Heart right ventricle (tissue), 16 donors: ENCODE measurements around the gene RPN1. TPM values are rescaled to one million over a fixed set of nuclear protein-coding genes. Genes with fewer than 3 reads are reported as not detected.

Experiments
- ATAC-seq, 8 donors: fragments of 200-7000 bp; cut with Tn5 transposase; one replicate each; pipeline ENCODE4 v1.9.1; 2020; ENCODE audit warnings: mild to moderate bottlenecking in 8 of 8, moderate library complexity in 8 of 8, moderate number of reproducible peaks in 1 of 8
- DNase-seq, 2 donors: peaks; one replicate each; pipeline ENCODE4 v3.0.0-alpha.2; 2020
- H3K27ac ChIP-seq, 10 donors: fragments of 200-600 bp; sonication (generic) in 2 of 10; one replicate each; pipeline versions ENCODE4 v1.5.0 to v1.8.0; 2020 to 2022; ENCODE audit warnings: mild to moderate bottlenecking in 3 of 10
- H3K27me3 ChIP-seq, 7 donors: fragments of 200-600 bp; one replicate each; pipeline ENCODE4 v1.8.0; 2021 to 2022; ENCODE audit warnings: mild to moderate bottlenecking in 2 of 7
- H3K36me3 ChIP-seq, 9 donors: fragments of 200-600 bp; sonication (generic) in 1 of 9; one replicate each; pipeline versions ENCODE4 v1.5.0 to v1.8.0; 2020 to 2022; ENCODE audit warnings: mild to moderate bottlenecking in 2 of 9
- H3K4me1 ChIP-seq, 9 donors: fragments of 200-600 bp; sonication (generic) in 1 of 9; one replicate each; pipeline versions ENCODE4 v1.5.0 to v1.8.0; 2020 to 2022; ENCODE audit warnings: mild to moderate bottlenecking in 4 of 9
- H3K4me3 ChIP-seq, 10 donors: fragments of 200-600 bp; sonication (generic) in 2 of 10; one replicate each; pipeline versions ENCODE4 v1.5.0 to v1.8.0; 2020 to 2022; ENCODE audit warnings: mild to moderate bottlenecking in 7 of 10, moderate library complexity in 2 of 10
- H3K9me3 ChIP-seq, 11 donors: fragments of 200-600 bp in 10 of 11; sonication (generic) in 2 of 11; one replicate each; pipeline versions ENCODE4 v1.5.0 to v1.8.0; 2013 to 2022; ENCODE audit warnings: mild to moderate bottlenecking in 2 of 11, control low read depth in 1 of 11, moderate library complexity in 1 of 11
- WGBS, 2 donors: extraction: QIAGEN DNeasy Blood & Tissue Kit; methylation state at CpG; one replicate each; pipeline ENCODE4 v1.1.7; 2013; ENCODE audit warnings: inconsistent platforms in 1 of 2; 5-methylcytosine and 5-hydroxymethylcytosine counted together
- intact Hi-C, 10 donors: fragments of 100-400 bp; cut with DNase I; formaldehyde crosslinking; loops; one replicate each; pipeline versions ENCODE4 v1.11.1 to v1.14.2; 2022
- polyA plus RNA-seq, 2 donors: library from polyadenylated mRNA; stranded (reverse); fragments of 200-250 nt; gene quantifications; one replicate each; pipeline ENCODE4 v1.2.3, GENCODE V29; 2013
- total RNA-seq, 10 donors: library from RNA; stranded (reverse); fragmentation: NEBNext Ultra II Directional in 3 of 10; extraction: Animal tissue kit (Norgen Biotek cat#: 25700) in 3 of 10; gene quantifications; one replicate each; pipeline versions ENCODE4 v1.2.1 to v1.2.4, GENCODE V29; 2021 to 2023
- TF ChIP-seq, protein P1 (sequence below), 9 donors: fragments of 200-600 bp; sonication (generic) in 2 of 9; IDR thresholded peaks; one replicate each; pipeline versions ENCODE4 v1.5.0 to v1.8.0; 2021 to 2022; ENCODE audit warnings: antibody characterized with exemption in 9 of 9, mild to moderate bottlenecking in 5 of 9, moderate library complexity in 1 of 9
- donor health status: Arrhythmogenic right ventricular cardiomyopathy.
- donor health status: ischemic (EF 13 %, LVEDD 7.1; RV severe dilation, severe dysfunction).
- donor health status: healthy with polysubstance abuse.
- donor health status: DM: no; HTN: yes; CAD: no.
- donor health status: DM: no; HTN: no; CAD: no.
- donor health status: ischemic (EF 25% LVEDD 6.9; RV normal size, moderate dysfunction).
- donor health status: ischemic (EF 25% LVEDD 5.7; RV mildly dilated, moderate dysfunction).
- donor health status: healthy.
- donor health status: DM: yes; HTN: yes; CAD: no.
- donor health status: Ischemic cardiomyopathy.
- donor health status: ischemic (EF 35%, LVEDD 5.7; RV mildly dilated, moderate dysfunction).
- donor health status: nonischemic (EF 11% LVEDD 7.7; RV severe dilation, severe dysfunction).
- donor health status: DM: yes; HTN: yes; CAD: no.
- donor health status: PGD.
- donor health status: ischemic (EF 29% LVEDD 5.4; RV normal size, mild dysfunction).
- donor health status: nonischemic (EF 23%, LVEDD 6.1; RV moderate dilation, normal function).

RPN1 gene
- total and polyA plus RNA-seq, 12 donors, result 44.3 to 238 (median 83.6) TPM

- H3K27me3 ChIP-seq, result no peaks in the 10 kb centered on the region
- ATAC-seq (no peak), DNase-seq (no peak)
- 67 to 76% methylated on average over 7 of the region's 7 CpGs for WGBS, 2 donors
- peaks cover 0 to 100% (median 44%) of the 10 kb centered on the region in 9 donors for H3K36me3 ChIP-seq
- H3K9me3 ChIP-seq, result no peaks in the 10 kb centered on the region
- intact Hi-C loops, result loop anchor here in 1 of 10 donors (2.0 kb wide), 1 partner anchor 63 kb away; no protein-coding TSS in a partner anchor
- H3K4me1 ChIP-seq, result peaks cover 0 to 21% (median 10%) of the 10 kb centered on the region in 9 donors
- H3K27ac ChIP-seq, result no peak overlapping the region
- TF ChIP-seq, protein P1, sequence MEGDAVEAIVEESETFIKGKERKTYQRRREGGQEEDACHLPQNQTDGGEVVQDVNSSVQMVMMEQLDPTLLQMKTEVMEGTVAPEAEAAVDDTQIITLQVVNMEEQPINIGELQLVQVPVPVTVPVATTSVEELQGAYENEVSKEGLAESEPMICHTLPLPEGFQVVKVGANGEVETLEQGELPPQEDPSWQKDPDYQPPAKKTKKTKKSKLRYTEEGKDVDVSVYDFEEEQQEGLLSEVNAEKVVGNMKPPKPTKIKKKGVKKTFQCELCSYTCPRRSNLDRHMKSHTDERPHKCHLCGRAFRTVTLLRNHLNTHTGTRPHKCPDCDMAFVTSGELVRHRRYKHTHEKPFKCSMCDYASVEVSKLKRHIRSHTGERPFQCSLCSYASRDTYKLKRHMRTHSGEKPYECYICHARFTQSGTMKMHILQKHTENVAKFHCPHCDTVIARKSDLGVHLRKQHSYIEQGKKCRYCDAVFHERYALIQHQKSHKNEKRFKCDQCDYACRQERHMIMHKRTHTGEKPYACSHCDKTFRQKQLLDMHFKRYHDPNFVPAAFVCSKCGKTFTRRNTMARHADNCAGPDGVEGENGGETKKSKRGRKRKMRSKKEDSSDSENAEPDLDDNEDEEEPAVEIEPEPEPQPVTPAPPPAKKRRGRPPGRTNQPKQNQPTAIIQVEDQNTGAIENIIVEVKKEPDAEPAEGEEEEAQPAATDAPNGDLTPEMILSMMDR (IDR thresholded peaks at IDR 0.05), result no peak
- no peak overlapping the region for H3K4me3 ChIP-seq
These were observed 20.7 kb downstream of the RPN1 start for GRCh38 chr3:128629936-128630335.

DNA sequence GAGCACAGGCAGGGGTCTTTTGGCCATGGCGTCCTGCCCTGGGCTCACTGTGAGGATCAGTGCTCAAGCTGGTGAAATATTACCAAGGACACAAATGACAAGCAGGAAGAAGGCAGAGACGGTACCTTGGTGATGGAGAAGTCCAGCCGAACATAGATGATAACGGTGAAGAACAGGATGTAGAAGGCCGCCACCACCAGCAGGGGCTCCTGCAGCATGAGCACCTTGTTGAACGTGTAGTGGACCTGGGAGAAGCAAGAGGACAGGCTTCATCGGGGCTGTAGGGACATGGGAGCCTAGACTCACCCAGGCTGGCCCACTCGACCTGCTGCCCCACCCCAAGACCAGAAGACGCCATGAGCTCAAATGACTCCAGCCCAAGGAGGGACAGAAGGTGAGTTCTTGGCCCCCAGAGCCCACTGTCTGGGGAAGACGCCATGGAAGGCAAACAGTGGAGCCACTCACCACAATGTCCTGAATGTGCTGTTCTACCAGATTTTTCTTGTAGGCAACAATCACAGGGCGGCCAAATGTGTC is 25.1 kb downstream of the RPN1 start:
- ATAC-seq, result no peak
- Histone ChIP-seq H3K9me3 (no peaks in the 10 kb centered on the region), H3K36me3 (peaks cover 4 to 100% (median 58%) of the 10 kb centered on the region in 9 donors), H3K27ac (peak overlapping the region in 1 of 10 donors; percentile 5), H3K4me3 (no peak overlapping the region), H3K4me1 (peaks cover 3 to 39% (median 20%) of the 10 kb centered on the region in 9 donors), H3K27me3 (no peaks in the 10 kb centered on the region)
- DNase-seq, result no peak
- intact Hi-C loops, result no loop called here
- WGBS, 2 donors, result 88 to 90% methylated on average over 11 of the region's 11 CpGs
- TF ChIP-seq, protein P1 (IDR thresholded peaks at IDR 0.05), result no peak

- Histone ChIP-seq H3K4me1 (peaks cover 3 to 42% (median 20%) of the 10 kb centered on the region in 9 donors), H3K4me3 (no peak overlapping the region), H3K9me3 (no peaks in the 10 kb centered on the region), H3K36me3 (peaks cover 9 to 100% (median 52%) of the 10 kb centered on the region in 9 donors), H3K27ac (peak overlapping the region in 3 of 10 donors; percentile 5 to 24 (median 17)), H3K27me3 (no peaks in the 10 kb centered on the region)
- ATAC-seq (peak in 4 of 8 donors; percentile 17 to 49 (median 44)), DNase-seq (no peak)
- intact Hi-C loops, result no loop called here
- WGBS, 2 donors, result 69 to 70% methylated on average over 11 of the region's 11 CpGs
- TF ChIP-seq, protein P1 (IDR thresholded peaks at IDR 0.05), result no peak
These were observed 26.0 kb downstream of the RPN1 start for GRCh38 chr3:128624526-128625138.

DNA sequence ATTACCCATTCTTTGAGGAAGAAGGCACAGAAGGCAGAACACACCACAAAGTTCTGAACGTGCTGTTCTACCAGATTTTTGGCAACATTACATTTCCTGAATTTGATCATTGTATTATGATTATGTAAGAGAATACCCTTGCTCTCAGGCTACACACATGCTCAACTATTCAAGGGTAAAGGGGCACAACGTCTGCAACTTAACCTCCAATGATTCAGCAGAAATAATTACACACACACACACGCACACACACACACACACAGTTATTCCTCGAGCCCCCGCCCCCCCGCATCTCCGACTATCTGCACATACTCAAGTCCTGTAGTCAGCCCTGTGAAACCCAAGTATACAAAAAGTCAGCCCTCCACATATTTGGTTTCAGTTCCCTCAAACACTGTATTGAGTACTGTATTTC is 26.8 kb downstream of the RPN1 start:
- Histone ChIP-seq H3K27ac (peak overlapping the region in 7 of 10 donors; percentile 9 to 72 (median 32)), H3K27me3 (no peaks in the 10 kb centered on the region), H3K4me1 (peaks cover 5 to 42% (median 28%) of the 10 kb centered on the region in 9 donors), H3K4me3 (no peak overlapping the region), H3K36me3 (peaks cover 9 to 99% (median 46%) of the 10 kb centered on the region in 9 donors), H3K9me3 (no peaks in the 10 kb centered on the region)
- WGBS, 2 donors, result 46 to 58% methylated on average over 7 of the region's 7 CpGs
- intact Hi-C loops, result no loop called here
- no peak for DNase-seq
- peak in 5 of 8 donors; percentile 10 to 64 (median 26) for ATAC-seq
- TF ChIP-seq, protein P1 (IDR thresholded peaks at IDR 0.05), result no peak
